Tibial nerve (tissue), 4 donors: ENCODE measurements around the gene TMEM123.

ENCODE experiments used
- EP300 ChIP-seq, 2 donors: sonication (generic); formaldehyde crosslinking; IDR thresholded peaks; one replicate each; pipeline ENCODE4 v1.6.1; 2017; ENCODE audit warnings: antibody characterized with exemption in 2 of 2, mild to moderate bottlenecking in 1 of 2
- TF ChIP-seq, protein P1 (sequence below), 5 experiments: fragments of 200-600 bp in 3 of 5; fragments of 450-650 bp in 2 of 5; sonication (generic) in 3 of 5; IDR thresholded peaks; one replicate each; pipeline ENCODE4 v1.5.1; 2016 to 2019; ENCODE audit warnings: antibody characterized with exemption in 5 of 5, mild to moderate bottlenecking in 3 of 5, moderate library complexity in 2 of 5

DNA sequence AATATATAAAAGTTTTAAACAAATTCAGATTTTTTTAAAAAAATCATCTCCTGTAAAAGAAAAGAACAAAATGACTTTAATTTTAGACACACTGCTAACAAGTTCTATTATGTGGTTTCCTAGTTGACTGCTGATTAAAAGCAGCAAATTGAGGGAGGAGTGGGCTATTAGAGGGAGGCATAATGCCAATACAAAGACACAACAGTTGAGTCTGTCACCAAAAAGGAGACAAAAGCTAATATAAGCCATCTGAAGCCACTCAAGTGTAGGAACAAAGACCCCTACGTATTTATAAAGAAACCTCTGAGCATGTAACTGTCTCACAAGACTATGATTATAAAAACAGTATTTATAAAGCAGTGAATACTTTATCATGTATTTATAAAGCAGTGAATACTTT is 28.6 kb downstream of the TMEM123 start:
- TF ChIP-seq, protein P1, sequence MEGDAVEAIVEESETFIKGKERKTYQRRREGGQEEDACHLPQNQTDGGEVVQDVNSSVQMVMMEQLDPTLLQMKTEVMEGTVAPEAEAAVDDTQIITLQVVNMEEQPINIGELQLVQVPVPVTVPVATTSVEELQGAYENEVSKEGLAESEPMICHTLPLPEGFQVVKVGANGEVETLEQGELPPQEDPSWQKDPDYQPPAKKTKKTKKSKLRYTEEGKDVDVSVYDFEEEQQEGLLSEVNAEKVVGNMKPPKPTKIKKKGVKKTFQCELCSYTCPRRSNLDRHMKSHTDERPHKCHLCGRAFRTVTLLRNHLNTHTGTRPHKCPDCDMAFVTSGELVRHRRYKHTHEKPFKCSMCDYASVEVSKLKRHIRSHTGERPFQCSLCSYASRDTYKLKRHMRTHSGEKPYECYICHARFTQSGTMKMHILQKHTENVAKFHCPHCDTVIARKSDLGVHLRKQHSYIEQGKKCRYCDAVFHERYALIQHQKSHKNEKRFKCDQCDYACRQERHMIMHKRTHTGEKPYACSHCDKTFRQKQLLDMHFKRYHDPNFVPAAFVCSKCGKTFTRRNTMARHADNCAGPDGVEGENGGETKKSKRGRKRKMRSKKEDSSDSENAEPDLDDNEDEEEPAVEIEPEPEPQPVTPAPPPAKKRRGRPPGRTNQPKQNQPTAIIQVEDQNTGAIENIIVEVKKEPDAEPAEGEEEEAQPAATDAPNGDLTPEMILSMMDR (IDR thresholded peaks at IDR 0.05): no peak
- no peak for TF ChIP-seq EP300 (IDR thresholded peaks at IDR 0.05)
